ENCODE results near the gene PUSL1.
"Not testable (repeated sequence)": the region's sequence is repeated elsewhere in the genome, so short reads cannot be mapped to it uniquely, and the experiment has no call there.

The PUSL1 gene

GRCh38 chr1:1310476-1311053 lies 2.2 kb downstream of the PUSL1 start:
- DNase-seq, result no peak

- DNase-seq, result no peak
Measured at GRCh38 chr1:1311107-1312104, 3.0 kb downstream of the PUSL1 start.

GRCh38 chr1:1312450-1313314 lies 4.3 kb downstream of the PUSL1 start:
- DNase-seq, result no peak

GRCh38 chr1:1313500-1314236 lies 5.3 kb downstream of the PUSL1 start:
- no peak for DNase-seq

- DNase-seq, result no peak
Measured at GRCh38 chr1:1314237-1314586, 5.8 kb downstream of the PUSL1 start.

- no peak for DNase-seq
Measured at GRCh38 chr1:1314678-1315335, 6.4 kb downstream of the PUSL1 start.

GRCh38 chr1:1315435-1315954 lies 7.1 kb downstream of the PUSL1 start:
- DNase-seq, result no peak

- DNase-seq, result not testable (repeated sequence)
Measured at GRCh38 chr1:1316199-1316598, 7.8 kb downstream of the PUSL1 start.

GRCh38 chr1:1317420-1317819 lies 9.0 kb downstream of the PUSL1 start:
- no peak for DNase-seq

- peak; percentile 57 for DNase-seq
Measured at GRCh38 chr1:1318131-1318652, 9.8 kb downstream of the PUSL1 start.

GRCh38 chr1:1318777-1319645 lies 10.6 kb downstream of the PUSL1 start:
- DNase-seq, result no peak

GRCh38 chr1:1319646-1319941 lies 11.2 kb downstream of the PUSL1 start:
- no peak for DNase-seq

- DNase-seq, result no peak
Measured at GRCh38 chr1:1320666-1321448, 12.5 kb downstream of the PUSL1 start.

- DNase-seq, result no peak
Measured at GRCh38 chr1:1321477-1321876, 13.1 kb downstream of the PUSL1 start.

- DNase-seq, result no peak
Measured at GRCh38 chr1:1322418-1322817, 14.0 kb downstream of the PUSL1 start.

GRCh38 chr1:1322952-1323351 lies 14.6 kb downstream of the PUSL1 start:
- no peak for DNase-seq

- no peak for DNase-seq
Measured at GRCh38 chr1:1324084-1324523, 15.7 kb downstream of the PUSL1 start.

GRCh38 chr1:1324524-1325287 lies 16.3 kb downstream of the PUSL1 start, which contains the start of the genes CPTP and INTS11:
TSS of gene CPTP (plus strand) at chr1:1324802. CDS start at chr1:1326911, 2,109 bp downstream.
TSS of gene INTS11 (minus strand) at chr1:1324660. CDS start at chr1:1324608, 52 bp downstream.
- peak; percentile 91 for DNase-seq

Measured in hematopoietic multipotent progenitor cell treated with erythropoietin and hydrocortisone succinate and interleukin-3 and kit ligand, for 8 days (in vitro differentiated cells).